ENCODE measurements around the gene TTF1.

The TTF1 gene

GRCh38 chr9:132406554-132407122, at the start of gene TTF1:
TSS of gene TTF1 (minus strand) at chr9:132406840. CDS start at chr9:132402821, 4,019 bp downstream.
- H3K27me3 Mint-ChIP-seq: peaks cover 11% of the 10 kb centered on the region
- peak within 1 kb of the TSS; percentile 89 for H3K27ac Mint-ChIP-seq (ENCODE audit: low read depth)
- ATAC-seq (replicated peaks; ENCODE audit: extremely low read depth, poor library complexity, severe bottlenecking): peak; percentile 90
- peak within 1 kb of the TSS; percentile 94 for H3K4me3 Mint-ChIP-seq
- H3K4me1 Mint-ChIP-seq: peaks cover 56% of the 10 kb centered on the region
- H3K9me3 Mint-ChIP-seq: no peaks in the 10 kb centered on the region
- peak; percentile 87 to 90 for DNase-seq (ENCODE audit: low spot score in 2 of 2)
- H3K36me3 Mint-ChIP-seq (ENCODE audit: insufficient read depth): peaks cover 26% of the 10 kb centered on the region

DNA sequence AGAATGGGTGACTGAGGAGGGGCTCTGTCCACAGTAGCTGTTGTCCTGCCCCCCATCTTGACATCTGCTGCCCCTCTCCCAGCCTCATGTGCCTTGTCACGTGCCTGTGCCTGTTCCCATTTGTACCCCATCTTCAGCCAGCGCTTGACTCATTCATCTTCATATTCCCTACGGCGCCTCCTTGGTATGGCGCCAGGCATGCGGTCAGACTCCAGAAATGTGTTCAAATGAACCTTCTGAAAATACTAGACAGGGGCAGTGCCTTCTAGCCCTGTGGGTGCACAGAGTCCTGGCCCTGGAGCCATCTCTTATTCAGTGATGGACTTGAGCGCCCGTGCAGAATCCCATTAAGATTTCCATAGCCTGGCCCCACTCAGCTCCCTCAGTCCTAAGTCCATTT, 49.6 kb upstream of the TTF1 start:
- Mint-ChIP-seq H3K4me1 (peaks cover 10% of the 10 kb centered on the region), H3K27me3 (peaks cover 48% of the 10 kb centered on the region), H3K9me3 (no peaks in the 10 kb centered on the region), H3K36me3 (ENCODE audit: insufficient read depth) (peaks cover 4% of the 10 kb centered on the region), H3K27ac (ENCODE audit: low read depth) (no peak overlapping the region), H3K4me3 (no peak overlapping the region)
- ATAC-seq (replicated peaks; ENCODE audit: extremely low read depth, poor library complexity, severe bottlenecking): no peak
- no peak for DNase-seq (ENCODE audit: low spot score in 2 of 2)

GRCh38 chr9:132451276-132451675, 44.6 kb upstream of the TTF1 start:
- DNase-seq (ENCODE audit: low spot score in 2 of 2) (peak in 1 of 2 donors; percentile 59), ATAC-seq (replicated peaks; ENCODE audit: extremely low read depth, poor library complexity, severe bottlenecking) (peak; percentile 99)
- Mint-ChIP-seq H3K9me3 (no peaks in the 10 kb centered on the region), H3K27me3 (peaks cover 68% of the 10 kb centered on the region), H3K4me3 (peak overlapping the region; percentile 3), H3K27ac (ENCODE audit: low read depth) (peak overlapping the region; percentile 8), H3K4me1 (peaks cover 18% of the 10 kb centered on the region), H3K36me3 (ENCODE audit: insufficient read depth) (peaks cover 5% of the 10 kb centered on the region)

- no peak for DNase-seq (ENCODE audit: low spot score in 2 of 2)
- Mint-ChIP-seq H3K27ac (ENCODE audit: low read depth) (no peak overlapping the region), H3K36me3 (ENCODE audit: insufficient read depth) (peaks cover 5% of the 10 kb centered on the region), H3K9me3 (no peaks in the 10 kb centered on the region), H3K4me1 (peaks cover 18% of the 10 kb centered on the region), H3K4me3 (no peak overlapping the region), H3K27me3 (peaks cover 80% of the 10 kb centered on the region)
- no peak for ATAC-seq (replicated peaks; ENCODE audit: extremely low read depth, poor library complexity, severe bottlenecking)
Observed at GRCh38 chr9:132447902-132448301, 41.3 kb upstream of the TTF1 start.

DNA sequence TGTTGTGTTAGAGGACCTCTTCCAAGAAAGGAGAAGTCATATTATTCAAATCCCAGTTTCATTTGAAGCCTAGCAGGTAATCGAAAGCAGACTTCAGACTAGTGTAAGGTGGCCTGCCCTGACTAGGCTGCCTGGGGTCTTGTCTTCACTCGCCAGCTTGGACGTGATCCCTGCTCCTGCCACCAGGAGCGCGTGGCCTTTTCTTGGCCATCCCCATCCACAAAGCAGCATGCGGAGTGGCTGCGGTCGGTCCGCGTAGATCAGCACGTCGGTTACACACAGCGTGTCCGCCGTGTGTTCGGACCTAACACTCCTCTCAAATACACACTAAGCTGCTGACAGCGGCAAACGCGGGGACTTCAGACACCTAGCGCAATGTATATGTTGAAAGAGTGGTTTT, 40.7 kb upstream of the TTF1 start:
- Mint-ChIP-seq H3K4me1 (peaks cover 16% of the 10 kb centered on the region), H3K27me3 (peaks cover 80% of the 10 kb centered on the region), H3K27ac (ENCODE audit: low read depth) (no peak overlapping the region), H3K9me3 (no peaks in the 10 kb centered on the region), H3K36me3 (ENCODE audit: insufficient read depth) (peaks cover 5% of the 10 kb centered on the region), H3K4me3 (no peak overlapping the region)
- ATAC-seq (replicated peaks; ENCODE audit: extremely low read depth, poor library complexity, severe bottlenecking) (no peak), DNase-seq (ENCODE audit: low spot score in 2 of 2) (no peak)

GRCh38 chr9:132446887-132447286, 40.2 kb upstream of the TTF1 start:
- ATAC-seq (replicated peaks; ENCODE audit: extremely low read depth, poor library complexity, severe bottlenecking) (no peak), DNase-seq (ENCODE audit: low spot score in 2 of 2) (no peak)
- no peak overlapping the region for H3K27ac Mint-ChIP-seq (ENCODE audit: low read depth)
- peaks cover 80% of the 10 kb centered on the region for H3K27me3 Mint-ChIP-seq
- peaks cover 12% of the 10 kb centered on the region for H3K4me1 Mint-ChIP-seq
- H3K36me3 Mint-ChIP-seq (ENCODE audit: insufficient read depth): peaks cover 5% of the 10 kb centered on the region
- H3K9me3 Mint-ChIP-seq: no peaks in the 10 kb centered on the region
- H3K4me3 Mint-ChIP-seq: no peak overlapping the region

GRCh38 chr9:132443951-132444607, 37.4 kb upstream of the TTF1 start:
- H3K4me1 Mint-ChIP-seq: no peaks in the 10 kb centered on the region
- peaks cover 84% of the 10 kb centered on the region for H3K27me3 Mint-ChIP-seq
- ATAC-seq (replicated peaks; ENCODE audit: extremely low read depth, poor library complexity, severe bottlenecking): no peak
- H3K4me3 Mint-ChIP-seq: no peak overlapping the region
- DNase-seq (ENCODE audit: low spot score in 2 of 2): no peak
- no peak overlapping the region for H3K27ac Mint-ChIP-seq (ENCODE audit: low read depth)
- no peaks in the 10 kb centered on the region for H3K36me3 Mint-ChIP-seq (ENCODE audit: insufficient read depth)
- H3K9me3 Mint-ChIP-seq: no peaks in the 10 kb centered on the region

- H3K4me3 Mint-ChIP-seq: no peak overlapping the region
- DNase-seq (ENCODE audit: low spot score in 2 of 2): no peak
- H3K27me3 Mint-ChIP-seq: peaks cover 79% of the 10 kb centered on the region
Observed at GRCh38 chr9:132441404-132441803, 34.8 kb upstream of the TTF1 start.

GRCh38 chr9:132440735-132441134, 34.1 kb upstream of the TTF1 start:
- no peak for ATAC-seq (replicated peaks; ENCODE audit: extremely low read depth, poor library complexity, severe bottlenecking)

More at GRCh38 chr9:132441404-132441803, 34.8 kb upstream of the TTF1 start:
- Mint-ChIP-seq H3K36me3 (ENCODE audit: insufficient read depth) (no peaks in the 10 kb centered on the region), H3K27ac (ENCODE audit: low read depth) (no peak overlapping the region), H3K9me3 (no peaks in the 10 kb centered on the region), H3K4me1 (peaks cover 6% of the 10 kb centered on the region)
- no peak for ATAC-seq (replicated peaks; ENCODE audit: extremely low read depth, poor library complexity, severe bottlenecking)

DNA sequence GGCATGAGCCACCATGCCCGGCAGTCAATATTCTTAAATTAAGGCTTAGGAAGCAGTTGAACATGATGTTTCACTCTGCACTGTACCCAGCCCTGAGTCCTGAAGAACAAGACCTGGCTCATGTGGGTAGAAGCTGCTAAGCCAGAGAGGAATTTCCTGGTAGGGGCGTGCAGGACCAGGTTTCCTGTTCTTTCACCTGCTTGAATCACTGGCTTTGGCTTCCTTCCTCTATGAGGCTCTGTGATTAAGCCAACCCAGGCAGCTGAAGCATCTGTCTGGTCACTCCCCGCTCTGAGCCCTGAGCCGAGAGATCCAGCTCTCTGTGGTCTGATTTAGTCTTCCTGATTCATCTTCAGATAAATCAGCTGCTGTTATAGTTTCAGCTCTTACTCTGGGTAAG, 32.5 kb upstream of the TTF1 start:
- no peak for DNase-seq (ENCODE audit: low spot score in 2 of 2)
- Mint-ChIP-seq H3K4me1 (peaks cover 6% of the 10 kb centered on the region), H3K4me3 (no peak overlapping the region), H3K36me3 (ENCODE audit: insufficient read depth) (no peaks in the 10 kb centered on the region), H3K9me3 (no peaks in the 10 kb centered on the region), H3K27me3 (peaks cover 79% of the 10 kb centered on the region), H3K27ac (ENCODE audit: low read depth) (no peak overlapping the region)
- no peak for ATAC-seq (replicated peaks; ENCODE audit: extremely low read depth, poor library complexity, severe bottlenecking)

More at GRCh38 chr9:132440735-132441134, 34.1 kb upstream of the TTF1 start:
- no peak for DNase-seq (ENCODE audit: low spot score in 2 of 2)
- H3K4me1 Mint-ChIP-seq: peaks cover 6% of the 10 kb centered on the region
- no peak overlapping the region for H3K27ac Mint-ChIP-seq (ENCODE audit: low read depth)
- H3K27me3 Mint-ChIP-seq: peaks cover 81% of the 10 kb centered on the region
- no peak overlapping the region for H3K4me3 Mint-ChIP-seq
- H3K36me3 Mint-ChIP-seq (ENCODE audit: insufficient read depth): no peaks in the 10 kb centered on the region
- H3K9me3 Mint-ChIP-seq: no peaks in the 10 kb centered on the region

- Mint-ChIP-seq H3K4me3 (no peak overlapping the region), H3K27ac (ENCODE audit: low read depth) (no peak overlapping the region), H3K27me3 (peaks cover 79% of the 10 kb centered on the region), H3K9me3 (no peaks in the 10 kb centered on the region), H3K4me1 (peaks cover 6% of the 10 kb centered on the region), H3K36me3 (ENCODE audit: insufficient read depth) (no peaks in the 10 kb centered on the region)
- ATAC-seq (replicated peaks; ENCODE audit: extremely low read depth, poor library complexity, severe bottlenecking): no peak
- no peak for DNase-seq (ENCODE audit: low spot score in 2 of 2)
Observed at GRCh38 chr9:132434881-132435280, 28.2 kb upstream of the TTF1 start.

- Mint-ChIP-seq H3K27ac (ENCODE audit: low read depth) (no peak overlapping the region), H3K36me3 (ENCODE audit: insufficient read depth) (no peaks in the 10 kb centered on the region), H3K27me3 (peaks cover 96% of the 10 kb centered on the region), H3K4me3 (no peak overlapping the region), H3K4me1 (no peaks in the 10 kb centered on the region), H3K9me3 (no peaks in the 10 kb centered on the region)
- no peak for ATAC-seq (replicated peaks; ENCODE audit: extremely low read depth, poor library complexity, severe bottlenecking)
- no peak for DNase-seq (ENCODE audit: low spot score in 2 of 2)
Observed at GRCh38 chr9:132430998-132431397, 24.4 kb upstream of the TTF1 start.

DNA sequence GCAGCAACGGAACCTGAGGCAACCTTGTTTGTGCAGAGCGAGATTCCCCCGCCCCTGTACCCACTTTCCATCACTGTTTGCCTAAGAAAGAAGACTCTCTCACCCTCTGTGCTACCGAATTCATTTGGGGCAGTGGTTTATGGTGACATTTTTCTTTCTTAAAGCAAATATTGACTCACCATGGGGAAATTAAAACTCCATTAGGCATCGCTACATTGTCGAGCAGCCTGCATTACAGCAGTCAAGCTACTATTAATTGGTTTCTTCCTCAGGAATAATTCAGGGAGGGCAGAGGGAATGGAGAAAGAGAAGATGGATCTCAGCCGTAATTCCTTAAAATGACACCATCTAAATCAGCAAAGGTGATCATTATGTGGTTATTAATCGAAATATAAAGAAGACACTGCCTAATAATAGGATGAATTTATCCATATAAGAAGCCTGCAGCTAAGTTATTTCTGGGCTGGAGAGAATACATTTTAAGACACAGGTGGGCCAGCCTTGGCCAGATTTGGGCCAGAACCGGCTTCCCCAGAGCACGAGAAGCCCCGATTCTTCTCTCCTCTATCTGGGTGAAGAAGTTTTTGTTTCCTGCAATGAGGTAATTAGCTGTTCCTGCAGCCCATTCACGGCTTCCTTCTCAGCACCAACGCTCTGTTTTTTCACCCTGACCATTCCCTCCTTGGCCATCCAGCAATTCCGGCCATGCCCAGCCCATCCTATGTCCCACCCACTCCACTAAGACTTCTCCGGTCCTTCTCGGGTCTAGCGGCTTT, 20.2 kb upstream of the TTF1 start:
- Mint-ChIP-seq H3K4me3 (no peak overlapping the region), H3K4me1 (no peaks in the 10 kb centered on the region), H3K9me3 (no peaks in the 10 kb centered on the region), H3K27ac (ENCODE audit: low read depth) (no peak overlapping the region), H3K36me3 (ENCODE audit: insufficient read depth) (no peaks in the 10 kb centered on the region), H3K27me3 (peaks cover 100% of the 10 kb centered on the region)
- no peak for DNase-seq (ENCODE audit: low spot score in 2 of 2)
- no peak for ATAC-seq (replicated peaks; ENCODE audit: extremely low read depth, poor library complexity, severe bottlenecking)

Data from central memory CD8-positive, alpha-beta T cell (primary cell).